Gastrocnemius medialis (tissue), 4 donors: ENCODE data around the gene ABCG2.

Source experiments
- CTCF ChIP-seq, 5 experiments: fragments of 450-650 bp in 3 of 5; fragments of 200-600 bp in 2 of 5; sonication (generic) in 2 of 5; IDR thresholded peaks in 4 of 5; conservative IDR thresholded peaks in 1 of 5; 1 replicate in 4 of 5; 2 replicates in 1 of 5; pipeline ENCODE4 v1.5.1; 2016 to 2019; ENCODE audit warnings: antibody characterized with exemption in 5 of 5, mild to moderate bottlenecking in 3 of 5, moderate library complexity in 3 of 5
- POLR2A ChIP-seq, 2 donors: fragments of 450-650 bp; IDR thresholded peaks; one replicate each; pipeline ENCODE4 v1.6.1; 2017; ENCODE audit warnings: antibody characterized with exemption in 2 of 2, mild to moderate bottlenecking in 2 of 2, moderate library complexity in 2 of 2

GRCh38 chr4:88189418-88189738, 30.9 kb upstream of the ABCG2 start:
- TF ChIP-seq CTCF (IDR thresholded peaks at IDR 0.05 in 4 of 5, conservative IDR thresholded peaks at IDR 0.05 in 1 of 5) (no peak), POLR2A (IDR thresholded peaks at IDR 0.05) (no peak)
